ENCODE data around the gene GGA1. TPM values are rescaled to one million over a fixed set of nuclear protein-coding genes. Genes with fewer than 3 reads are reported as not detected.
"Not testable (repeated sequence)": the region's sequence is repeated elsewhere in the genome, so short reads cannot be mapped to it uniquely, and the experiment has no call there.

The GGA1 gene
- total RNA-seq, 2 donors from 2014 or later, result 59.9 to 61.2 TPM

DNA sequence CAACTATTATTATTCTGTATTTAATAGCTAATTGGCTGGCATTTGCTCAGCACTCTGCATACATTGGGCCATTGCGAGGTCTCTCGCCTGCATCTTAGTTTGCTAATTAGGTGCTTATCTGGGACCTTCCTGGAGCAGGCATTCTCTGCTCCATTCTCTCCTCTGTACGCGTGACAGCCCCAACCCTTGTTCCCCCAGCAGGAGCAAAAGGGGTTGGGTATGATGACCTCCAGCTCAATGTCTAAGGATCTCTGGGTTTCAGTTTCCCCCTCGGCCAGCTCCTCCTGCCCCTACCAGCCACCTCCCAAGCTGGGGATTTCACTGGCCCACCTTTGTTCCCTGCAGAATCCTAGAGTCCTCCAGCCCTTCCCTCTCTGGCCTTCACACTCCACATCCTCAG is 19.0 kb upstream of the GGA1 start:
- TF ChIP-seq CTCF (IDR thresholded peaks at IDR 0.05), result no peak
- no peaks in the 10 kb centered on the region for H3K36me3 ChIP-seq
- ATAC-seq (ENCODE audit: insufficient number of reproducible peaks, low FRiP score, low read depth) (no peak), DNase-seq (ENCODE audit: low spot score) (no peak)
- no peaks in the 10 kb centered on the region for H3K27me3 ChIP-seq (replicated peaks; ENCODE audit: insufficient read depth)
- no peak overlapping the region for H3K27ac ChIP-seq
- no peak overlapping the region for H3K4me3 ChIP-seq
- no peaks in the 10 kb centered on the region for H3K9me3 ChIP-seq
- peaks cover 0 to 5% of the 10 kb centered on the region in 2 donors for H3K4me1 ChIP-seq (ENCODE audit: control insufficient read depth in 1 of 2, low read depth in 2 of 2)

GRCh38 chr22:37591081-37591480 is 17.6 kb upstream of the GGA1 start:
- H3K27ac ChIP-seq; ATAC-seq (ENCODE audit: insufficient number of reproducible peaks, low FRiP score, low read depth); H3K9me3 ChIP-seq; H3K36me3 ChIP-seq; H3K4me1 ChIP-seq (ENCODE audit: control insufficient read depth in 1 of 2, low read depth in 2 of 2); DNase-seq (ENCODE audit: low spot score); H3K27me3 ChIP-seq (replicated peaks; ENCODE audit: insufficient read depth); H3K4me3 ChIP-seq: not testable (repeated sequence)

GRCh38 chr22:37591823-37592404 is 16.7 kb upstream of the GGA1 start:
- peaks cover 0 to 5% of the 10 kb centered on the region in 2 donors for H3K4me1 ChIP-seq (ENCODE audit: control insufficient read depth in 1 of 2, low read depth in 2 of 2)
- H3K9me3 ChIP-seq, result no peaks in the 10 kb centered on the region
- DNase-seq (ENCODE audit: low spot score), result no peak
- H3K27me3 ChIP-seq (replicated peaks; ENCODE audit: insufficient read depth), result no peaks in the 10 kb centered on the region
- H3K27ac ChIP-seq, result no peak overlapping the region
- H3K4me3 ChIP-seq, result peak overlapping the region; percentile 25
- no peak for TF ChIP-seq CTCF (IDR thresholded peaks at IDR 0.05)
- H3K36me3 ChIP-seq, result no peaks in the 10 kb centered on the region
- no peak for ATAC-seq (ENCODE audit: insufficient number of reproducible peaks, low FRiP score, low read depth)

GRCh38 chr22:37594237-37594636 is 14.4 kb upstream of the GGA1 start:
- ATAC-seq (ENCODE audit: insufficient number of reproducible peaks, low FRiP score, low read depth), result no peak
- Histone ChIP-seq H3K27ac (no peak overlapping the region), H3K36me3 (no peaks in the 10 kb centered on the region), H3K4me3 (no peak overlapping the region), H3K4me1 (ENCODE audit: control insufficient read depth in 1 of 2, low read depth in 2 of 2) (peaks cover 0 to 5% of the 10 kb centered on the region in 2 donors), H3K27me3 (replicated peaks; ENCODE audit: insufficient read depth) (no peaks in the 10 kb centered on the region), H3K9me3 (no peaks in the 10 kb centered on the region)
- DNase-seq (ENCODE audit: low spot score), result no peak
- no peak for TF ChIP-seq CTCF (IDR thresholded peaks at IDR 0.05)

GRCh38 chr22:37599153-37599552 is 9.5 kb upstream of the GGA1 start:
- Histone ChIP-seq H3K27me3 (replicated peaks; ENCODE audit: insufficient read depth) (no peaks in the 10 kb centered on the region), H3K4me1 (ENCODE audit: control insufficient read depth in 1 of 2, low read depth in 2 of 2) (no peaks in the 10 kb centered on the region), H3K27ac (no peak overlapping the region), H3K4me3 (no peak overlapping the region), H3K9me3 (no peaks in the 10 kb centered on the region), H3K36me3 (no peaks in the 10 kb centered on the region)
- TF ChIP-seq CTCF (IDR thresholded peaks at IDR 0.05), result no peak
- no peak for DNase-seq (ENCODE audit: low spot score)
- ATAC-seq (ENCODE audit: insufficient number of reproducible peaks, low FRiP score, low read depth), result no peak

GRCh38 chr22:37601203-37601539 is 7.5 kb upstream of the GGA1 start:
- H3K27me3 ChIP-seq (replicated peaks; ENCODE audit: insufficient read depth), result no peaks in the 10 kb centered on the region
- no peaks in the 10 kb centered on the region for H3K9me3 ChIP-seq
- no peak overlapping the region for H3K4me3 ChIP-seq
- no peak overlapping the region for H3K27ac ChIP-seq
- H3K4me1 ChIP-seq (ENCODE audit: control insufficient read depth in 1 of 2, low read depth in 2 of 2), result no peaks in the 10 kb centered on the region
- TF ChIP-seq CTCF (IDR thresholded peaks at IDR 0.05), result no peak
- DNase-seq (ENCODE audit: low spot score) (no peak), ATAC-seq (ENCODE audit: insufficient number of reproducible peaks, low FRiP score, low read depth) (no peak)
- no peaks in the 10 kb centered on the region for H3K36me3 ChIP-seq
